DOHH2 (cell line): ENCODE measurements around the gene NUDT4.

ENCODE experiments used
- EZH2phosphoT487 ChIP-seq: fragments of 200-600 bp; sonication (generic); IDR thresholded peaks from 2 replicates; pipeline ENCODE4 v1.6.1; 2017; ENCODE audit warnings: borderline replicate concordance, mild to moderate bottlenecking, antibody characterized with exemption, low read length, moderate library complexity, mixed read lengths
- TF ChIP-seq, protein P1 (sequence below): fragments of 200-600 bp; sonication (generic); IDR thresholded peaks from one replicate; pipeline ENCODE4 v1.5.1; 2014; ENCODE audit warnings: antibody characterized with exemption, mild to moderate bottlenecking, low read depth, low read length; ENCODE audit not compliant: poor library complexity, severe bottlenecking

DNA sequence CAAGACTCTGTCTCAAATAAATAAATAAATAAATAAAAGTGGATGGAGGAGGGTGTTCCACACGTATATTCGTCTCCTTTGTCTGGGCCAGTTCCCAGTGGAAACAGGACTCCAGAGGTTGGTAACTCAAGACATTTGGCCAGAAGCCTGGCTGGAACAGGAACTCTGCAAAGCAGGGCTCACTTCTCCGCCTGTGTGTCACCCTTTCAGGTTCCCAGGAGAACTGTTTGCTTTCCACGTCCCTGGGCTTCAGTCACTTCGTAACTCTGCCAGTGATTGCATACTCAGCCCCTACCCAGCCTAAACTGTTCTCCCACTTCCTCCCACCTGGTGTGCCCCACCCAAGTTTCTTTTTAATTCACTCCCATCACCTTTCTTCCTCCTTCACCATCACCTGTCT lies 71.1 kb downstream of the NUDT4 start:
- TF ChIP-seq, protein P1, sequence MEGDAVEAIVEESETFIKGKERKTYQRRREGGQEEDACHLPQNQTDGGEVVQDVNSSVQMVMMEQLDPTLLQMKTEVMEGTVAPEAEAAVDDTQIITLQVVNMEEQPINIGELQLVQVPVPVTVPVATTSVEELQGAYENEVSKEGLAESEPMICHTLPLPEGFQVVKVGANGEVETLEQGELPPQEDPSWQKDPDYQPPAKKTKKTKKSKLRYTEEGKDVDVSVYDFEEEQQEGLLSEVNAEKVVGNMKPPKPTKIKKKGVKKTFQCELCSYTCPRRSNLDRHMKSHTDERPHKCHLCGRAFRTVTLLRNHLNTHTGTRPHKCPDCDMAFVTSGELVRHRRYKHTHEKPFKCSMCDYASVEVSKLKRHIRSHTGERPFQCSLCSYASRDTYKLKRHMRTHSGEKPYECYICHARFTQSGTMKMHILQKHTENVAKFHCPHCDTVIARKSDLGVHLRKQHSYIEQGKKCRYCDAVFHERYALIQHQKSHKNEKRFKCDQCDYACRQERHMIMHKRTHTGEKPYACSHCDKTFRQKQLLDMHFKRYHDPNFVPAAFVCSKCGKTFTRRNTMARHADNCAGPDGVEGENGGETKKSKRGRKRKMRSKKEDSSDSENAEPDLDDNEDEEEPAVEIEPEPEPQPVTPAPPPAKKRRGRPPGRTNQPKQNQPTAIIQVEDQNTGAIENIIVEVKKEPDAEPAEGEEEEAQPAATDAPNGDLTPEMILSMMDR: no peak
- no peak for TF ChIP-seq EZH2phosphoT487
